NCI-H2227 treated with DMSO at 0.1 percent for 48 hours (cell line): Measurements from ENCODE around the gene ZNF678.
A peak's percentile ranks its signal among the peaks of the same experiment; 100 is the strongest.
"Not testable (repeated sequence)": the region's sequence is repeated elsewhere in the genome, so short reads cannot be mapped to it uniquely, and the experiment has no call there.

Experiments
- DNase-seq: peaks from one replicate; lab custom pipeline; 2025; lab: John Stamatoyannopoulos, UW

The ZNF678 gene

GRCh38 chr1:227604446-227604845 is 41.1 kb downstream of the ZNF678 start:
- DNase-seq = no peak

- not testable (repeated sequence) for DNase-seq
These were observed 42.9 kb downstream of the ZNF678 start for GRCh38 chr1:227606271-227606670.

GRCh38 chr1:227607336-227607898 is 44.1 kb downstream of the ZNF678 start:
- no peak for DNase-seq

- DNase-seq = no peak
These were observed 49.3 kb downstream of the ZNF678 start for GRCh38 chr1:227612658-227613057.

- DNase-seq = no peak
These were observed 50.2 kb downstream of the ZNF678 start for GRCh38 chr1:227613526-227613925.

GRCh38 chr1:227621211-227621610 is 57.9 kb downstream of the ZNF678 start:
- no peak for DNase-seq

- DNase-seq = no peak
These were observed 59.6 kb downstream of the ZNF678 start for GRCh38 chr1:227622739-227623475.

- DNase-seq = no peak
These were observed 69.0 kb downstream of the ZNF678 start for GRCh38 chr1:227632325-227632724.

GRCh38 chr1:227635596-227635995 is 72.2 kb downstream of the ZNF678 start:
- no peak for DNase-seq

GRCh38 chr1:227654431-227654830 is 91.1 kb downstream of the ZNF678 start:
- no peak for DNase-seq

- peak; percentile 1 for DNase-seq
These were observed 91.7 kb downstream of the ZNF678 start for GRCh38 chr1:227654858-227655752.

- no peak for DNase-seq
These were observed 98.1 kb downstream of the ZNF678 start for GRCh38 chr1:227661495-227661894.

GRCh38 chr1:227662933-227663332 is 99.6 kb downstream of the ZNF678 start:
- DNase-seq = no peak

GRCh38 chr1:227666286-227666685 is 102.9 kb downstream of the ZNF678 start:
- DNase-seq = no peak

- no peak for DNase-seq
These were observed 110.1 kb downstream of the ZNF678 start for GRCh38 chr1:227673441-227673840.

GRCh38 chr1:227685807-227686206 is 122.5 kb downstream of the ZNF678 start:
- no peak for DNase-seq

- DNase-seq = no peak
These were observed 134.0 kb downstream of the ZNF678 start for GRCh38 chr1:227697321-227697864.

- not testable (repeated sequence) for DNase-seq
These were observed 138.3 kb downstream of the ZNF678 start for GRCh38 chr1:227701631-227702030.

GRCh38 chr1:227707846-227708245 is 144.5 kb downstream of the ZNF678 start:
- DNase-seq = no peak

GRCh38 chr1:227709451-227709850 is 146.1 kb downstream of the ZNF678 start:
- DNase-seq = no peak

- not testable (repeated sequence) for DNase-seq
These were observed 147.1 kb downstream of the ZNF678 start for GRCh38 chr1:227710474-227710873.

GRCh38 chr1:227712648-227713047 is 149.3 kb downstream of the ZNF678 start:
- no peak for DNase-seq
